SIG-M5 treated with dmso at 0.1 percent for 504 hours (cell line): Measurements from ENCODE around the gene ERVW-1.
A peak's percentile ranks its signal among the peaks of the same experiment; 100 is the strongest.
"Not testable (repeated sequence)": the region's sequence is repeated elsewhere in the genome, so short reads cannot be mapped to it uniquely, and the experiment has no call there.

ENCODE experiments used
- DNase-seq: peaks from one replicate; lab custom pipeline; 2025; ENCODE audit not compliant: unreplicated experiment; lab: John Stamatoyannopoulos, UW

The ERVW-1 gene

DNA sequence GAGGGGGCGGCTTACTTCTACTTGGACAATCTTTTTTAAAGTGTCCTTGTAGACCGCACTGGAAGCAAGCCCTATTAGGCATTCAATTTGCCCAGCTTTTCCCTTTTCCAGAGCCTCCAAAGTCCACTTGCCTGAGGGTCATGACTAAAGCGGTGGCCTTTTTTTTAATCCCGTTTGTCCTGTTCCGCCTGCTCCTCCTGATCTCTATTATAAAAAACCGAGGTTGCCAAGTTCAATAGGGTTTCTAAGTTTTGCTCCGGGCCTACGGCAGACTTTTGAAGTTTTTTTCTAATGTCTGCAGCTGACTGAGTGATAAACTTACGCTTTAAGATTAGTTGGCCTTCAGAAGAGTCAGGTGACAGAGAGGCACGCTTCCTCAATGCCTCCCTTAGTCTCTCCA lies 3.8 kb downstream of the ERVW-1 start:
- DNase-seq: not testable (repeated sequence)

DNA sequence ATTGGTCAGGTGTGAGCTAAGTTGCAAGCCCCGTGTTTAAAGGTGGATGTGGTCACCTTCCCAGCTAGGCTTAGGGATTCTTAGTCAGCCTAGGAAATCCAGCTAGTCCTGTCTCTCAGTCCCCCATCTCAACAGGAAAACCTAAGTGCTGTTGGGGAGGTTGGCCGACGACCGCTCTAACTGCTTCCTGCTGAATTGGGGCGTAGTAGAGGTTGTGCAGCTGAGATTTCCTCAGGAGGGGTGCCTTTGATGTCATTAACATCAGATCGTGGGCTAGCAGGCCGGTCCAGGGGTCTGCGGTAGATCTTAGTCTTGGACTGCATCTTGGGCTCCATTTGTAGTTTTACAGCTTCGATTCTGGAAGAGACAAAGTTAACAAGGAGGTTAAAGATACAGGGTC lies 9.2 kb downstream of the ERVW-1 start:
- DNase-seq: not testable (repeated sequence)

DNA sequence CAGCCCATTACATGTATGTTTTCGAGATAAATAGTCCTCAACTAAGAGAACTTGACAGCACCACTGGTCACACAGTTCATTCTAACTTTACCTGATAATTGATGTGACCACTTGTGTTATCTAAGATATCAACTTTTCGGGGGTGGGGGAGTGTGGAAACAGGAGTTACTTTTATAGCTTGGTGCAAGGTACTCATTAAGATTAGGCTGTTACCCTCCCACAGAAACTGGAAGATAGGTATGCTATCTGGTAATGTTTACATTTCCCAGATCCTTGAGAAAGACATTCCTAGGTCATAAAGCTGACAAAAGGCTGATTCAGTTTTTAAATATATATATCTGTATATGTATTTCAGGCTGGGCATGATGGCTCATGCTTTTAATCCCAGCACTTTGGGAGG lies 11.1 kb downstream of the ERVW-1 start:
- DNase-seq: no peak

DNA sequence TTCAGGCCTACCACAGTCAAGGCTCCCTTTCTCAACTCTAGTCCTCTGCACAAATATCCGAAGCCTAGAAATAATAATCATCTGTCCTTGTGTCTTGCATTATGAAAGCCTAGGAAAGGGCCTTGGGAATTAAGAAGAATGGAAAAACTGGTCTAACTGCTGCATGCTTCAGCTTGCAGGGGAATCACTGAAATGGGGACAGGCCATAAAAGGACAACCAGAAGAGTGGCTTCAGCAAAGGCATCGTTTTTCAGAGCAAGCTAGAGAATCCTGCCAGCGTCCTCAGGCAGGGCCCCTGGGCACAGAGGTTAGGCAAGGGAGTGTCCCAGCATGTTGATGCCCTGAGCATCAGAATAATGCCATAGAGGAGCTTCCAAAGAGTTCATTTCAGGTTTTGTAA lies 13.2 kb downstream of the ERVW-1 start:
- DNase-seq: peak; percentile 15

DNA sequence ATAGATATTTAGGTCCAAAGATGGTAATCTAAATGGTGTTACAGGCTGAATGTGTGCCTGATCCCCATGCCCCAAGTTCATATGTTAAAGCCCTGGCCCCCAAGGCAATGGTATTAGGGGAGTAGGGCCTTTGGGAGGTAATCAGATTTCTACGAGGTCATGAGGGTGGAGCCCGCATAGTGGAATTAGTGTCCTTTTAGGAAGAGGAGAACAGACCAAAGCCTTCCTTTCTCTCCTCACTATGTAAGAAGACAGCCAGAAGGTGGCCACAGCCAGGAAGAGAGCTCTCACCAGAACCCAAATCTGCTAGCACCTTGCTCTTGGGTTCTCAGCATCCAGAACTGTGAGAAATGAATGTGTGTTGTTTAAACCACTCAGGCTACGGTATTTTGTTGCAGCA lies 15.2 kb downstream of the ERVW-1 start:
- no peak for DNase-seq

DNA sequence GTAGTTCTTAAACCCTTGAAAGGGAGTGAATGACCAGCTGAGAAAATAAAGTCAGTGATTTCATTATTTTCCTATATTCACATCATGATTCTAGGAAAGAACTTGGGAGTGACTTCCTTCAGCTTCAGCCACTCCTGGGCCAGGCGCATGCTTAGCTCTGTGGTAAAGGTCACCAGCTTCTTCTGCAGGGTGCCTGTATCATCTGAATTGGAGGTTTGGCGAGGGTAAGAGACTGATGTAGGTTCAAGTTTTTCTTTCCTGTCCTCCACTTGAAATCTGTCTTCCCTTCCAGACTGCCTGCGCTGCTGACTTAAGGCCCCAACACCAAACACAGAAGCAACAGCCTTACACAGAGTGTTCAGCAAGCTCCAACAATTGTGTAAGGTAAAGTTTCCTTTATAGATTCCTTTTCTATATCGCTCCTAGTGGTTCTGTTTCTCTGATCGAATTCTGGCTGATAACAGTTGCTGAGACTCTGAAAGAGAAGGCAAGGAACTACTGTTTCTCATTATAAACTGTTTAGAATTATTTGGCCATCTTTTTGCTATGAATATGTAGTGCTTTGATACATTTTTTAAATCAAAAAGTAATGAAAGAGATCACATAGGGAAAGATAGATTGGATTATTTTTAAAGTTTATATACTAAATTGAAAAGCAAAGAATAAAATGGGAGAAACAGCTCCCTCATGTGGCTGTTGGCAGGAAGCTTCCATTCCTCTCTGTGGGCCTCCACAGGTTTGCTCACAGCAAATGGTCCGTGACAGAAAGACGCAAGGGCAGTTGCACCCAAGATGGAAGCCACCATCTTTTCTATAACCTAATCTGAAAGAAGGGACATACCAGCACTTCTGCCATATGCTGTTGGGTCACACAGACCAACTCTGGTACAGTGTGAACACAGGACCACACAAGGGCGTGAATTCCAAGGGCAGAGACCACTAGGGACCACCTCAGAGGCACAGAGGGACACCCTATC lies 16.4 kb downstream of the ERVW-1 start:
- DNase-seq: peak; percentile 29

DNA sequence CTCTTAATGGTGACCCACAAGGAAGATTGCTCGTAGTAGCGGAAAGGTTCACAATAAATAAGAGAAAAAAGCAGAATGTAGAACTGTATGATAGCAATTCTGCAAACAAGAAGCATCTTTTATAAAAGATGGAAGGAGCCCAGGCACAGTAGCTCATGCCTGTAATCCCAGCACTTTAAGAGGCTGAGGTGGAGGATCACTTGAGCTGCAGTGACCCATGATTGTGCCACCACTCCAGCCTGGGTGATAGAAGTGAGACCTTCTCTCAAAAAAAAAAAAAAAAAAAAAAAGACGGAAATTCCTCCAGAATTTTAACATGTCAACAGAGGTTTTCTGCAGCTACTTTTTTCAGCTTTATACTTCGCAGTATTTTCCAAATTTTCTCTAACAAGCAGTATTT lies 17.2 kb downstream of the ERVW-1 start:
- no peak for DNase-seq

DNA sequence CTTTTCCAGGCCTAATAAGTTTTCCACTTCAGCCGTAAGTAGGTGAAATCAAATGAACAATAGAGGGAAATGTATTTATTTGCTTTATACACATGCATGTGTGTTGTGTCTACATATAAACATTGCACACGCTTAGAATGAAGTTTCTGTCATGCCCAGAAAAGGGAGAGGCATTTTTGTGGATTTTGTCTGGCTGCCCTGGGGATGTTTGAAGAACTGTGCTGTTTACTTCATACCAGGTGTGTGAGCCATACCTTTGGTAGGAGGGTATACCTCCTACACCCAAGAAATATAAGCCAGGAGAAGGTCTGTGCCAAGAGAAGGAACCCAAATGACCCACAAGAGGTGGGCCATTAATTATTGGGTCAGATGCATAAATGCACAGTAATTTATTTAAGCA lies 17.6 kb downstream of the ERVW-1 start:
- no peak for DNase-seq

DNA sequence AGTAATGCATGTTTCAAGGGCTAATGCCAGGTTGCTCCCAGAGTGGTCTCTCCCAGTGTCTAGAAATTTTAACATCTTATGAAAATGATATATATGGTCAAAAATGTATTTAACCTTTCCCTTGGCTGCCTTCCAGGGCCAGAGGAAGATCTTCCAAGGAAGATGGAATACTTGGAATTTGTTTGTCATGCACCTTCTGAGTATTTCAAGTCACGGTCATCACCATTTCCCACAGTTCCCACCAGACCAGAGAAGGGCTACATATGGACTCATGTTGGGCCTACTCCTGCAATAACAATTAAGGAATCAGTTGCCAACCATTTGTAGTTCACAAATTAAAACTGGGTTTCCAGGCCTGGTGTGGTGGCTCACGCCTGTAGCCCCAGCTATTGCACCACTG lies 21.5 kb downstream of the ERVW-1 start:
- DNase-seq: no peak

DNA sequence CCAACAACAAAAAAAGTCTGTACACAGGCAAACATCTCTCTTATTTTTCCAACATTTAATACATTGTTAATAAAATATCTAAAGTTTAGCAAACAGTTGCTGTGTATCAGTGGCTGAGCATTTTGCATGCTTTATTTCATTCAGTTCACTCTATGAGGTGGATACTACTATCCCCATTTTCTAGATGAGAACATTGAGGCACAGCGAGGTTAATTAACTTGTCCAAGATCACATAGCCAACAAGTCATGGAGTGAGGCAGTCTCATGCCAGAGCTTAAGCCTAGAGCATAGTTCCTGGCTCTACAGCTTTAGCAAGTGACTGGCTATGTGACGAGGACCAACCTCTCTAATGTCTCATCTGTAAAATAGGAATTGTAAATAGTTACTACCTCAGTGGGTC lies 26.1 kb downstream of the ERVW-1 start:
- no peak for DNase-seq

DNA sequence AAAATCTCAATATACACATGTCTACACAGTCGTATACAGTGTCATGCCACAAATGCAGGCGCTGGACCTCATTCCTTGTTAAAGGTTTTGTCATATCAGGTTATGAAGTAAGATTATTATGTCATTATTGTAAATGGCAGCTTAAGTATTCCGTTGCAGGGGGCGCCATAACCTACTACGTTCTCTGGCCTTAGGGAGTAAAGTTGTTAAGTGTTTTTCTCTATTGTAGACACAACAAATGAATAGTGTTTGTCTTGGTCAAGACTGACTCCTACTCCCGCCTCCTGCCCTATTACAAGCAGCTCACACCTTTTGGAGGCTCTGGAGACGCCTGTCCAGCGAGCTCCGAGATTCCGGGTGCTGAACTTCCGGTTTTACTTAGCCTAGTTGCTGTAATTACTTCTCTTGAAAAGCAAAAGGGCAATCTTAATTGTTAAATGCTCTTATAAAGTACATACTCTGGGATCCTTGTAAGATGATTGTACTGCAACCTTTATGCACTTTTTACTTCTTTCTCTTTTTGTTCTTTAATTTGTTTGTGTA lies 29.5 kb downstream of the ERVW-1 start:
- DNase-seq: peak; percentile 69

DNA sequence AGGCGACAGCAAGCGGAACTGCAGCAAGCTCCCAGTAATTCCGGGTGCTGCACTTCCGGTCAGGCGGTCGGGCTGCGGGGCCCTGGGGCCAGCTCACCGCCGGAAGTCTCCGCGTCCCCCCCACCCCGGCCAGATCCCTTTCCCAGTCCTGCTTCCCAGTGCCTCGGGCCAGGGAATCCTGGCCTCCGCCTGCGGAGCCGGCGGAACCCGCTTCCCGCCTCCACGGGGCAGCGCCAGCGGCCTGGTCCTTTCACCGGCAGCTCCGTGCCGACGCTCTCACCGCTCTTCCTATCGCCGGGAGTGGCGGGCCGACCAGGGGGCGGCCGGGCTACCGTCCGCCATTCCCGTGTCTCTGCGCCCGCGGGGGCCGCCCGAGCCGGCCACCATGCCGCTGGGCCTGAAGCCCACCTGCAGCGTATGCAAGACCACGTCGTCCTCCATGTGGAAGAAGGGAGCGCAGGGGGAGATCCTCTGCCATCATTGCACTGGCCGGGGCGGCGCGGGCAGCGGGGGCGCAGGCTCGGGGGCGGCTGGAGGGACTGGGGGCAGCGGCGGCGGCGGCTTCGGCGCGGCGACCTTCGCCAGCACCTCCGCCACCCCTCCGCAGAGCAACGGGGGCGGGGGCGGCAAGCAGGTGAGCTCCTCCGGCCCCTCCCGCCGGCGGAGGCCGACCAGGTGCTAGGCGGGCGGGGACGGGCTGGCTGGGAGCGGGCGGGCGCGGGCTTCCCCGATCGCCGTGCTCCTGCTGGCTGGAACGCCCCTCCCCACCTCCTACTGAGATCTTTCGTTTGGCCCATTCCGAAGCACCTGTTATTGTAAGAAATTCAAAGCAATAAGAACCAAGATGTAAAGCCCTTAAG lies 30.2 kb downstream of the ERVW-1 start, which contains the start of gene GATAD1:
Gene GATAD1 (plus strand): TSS at position 138 of the 860 bp plus-strand sequence. CDS start 248 bp downstream, at position 386.
- DNase-seq: peak; percentile 92

DNA sequence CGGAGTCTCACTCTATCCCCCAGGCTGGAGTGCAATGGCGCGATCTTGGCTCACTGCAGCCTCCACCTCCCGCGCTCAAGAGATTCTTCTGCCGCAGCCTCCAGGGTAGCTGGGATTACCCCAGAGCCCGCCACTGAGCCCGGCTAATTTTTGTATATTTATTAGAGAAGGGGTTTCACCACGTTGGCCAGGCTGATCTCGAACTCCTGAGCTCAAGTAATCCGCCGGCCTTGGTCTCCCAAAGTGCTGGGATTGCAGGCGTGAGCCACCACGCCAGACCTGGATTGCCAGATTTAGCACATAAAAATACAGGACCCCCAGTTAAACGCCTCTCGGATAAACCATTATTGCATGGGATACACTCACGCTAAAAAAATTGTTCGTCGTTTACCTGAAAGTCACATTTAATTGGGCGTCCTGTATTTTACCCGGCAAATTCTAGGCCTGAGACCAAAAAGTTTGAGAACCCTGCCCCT lies 30.8 kb downstream of the ERVW-1 start:
- no peak for DNase-seq

DNA sequence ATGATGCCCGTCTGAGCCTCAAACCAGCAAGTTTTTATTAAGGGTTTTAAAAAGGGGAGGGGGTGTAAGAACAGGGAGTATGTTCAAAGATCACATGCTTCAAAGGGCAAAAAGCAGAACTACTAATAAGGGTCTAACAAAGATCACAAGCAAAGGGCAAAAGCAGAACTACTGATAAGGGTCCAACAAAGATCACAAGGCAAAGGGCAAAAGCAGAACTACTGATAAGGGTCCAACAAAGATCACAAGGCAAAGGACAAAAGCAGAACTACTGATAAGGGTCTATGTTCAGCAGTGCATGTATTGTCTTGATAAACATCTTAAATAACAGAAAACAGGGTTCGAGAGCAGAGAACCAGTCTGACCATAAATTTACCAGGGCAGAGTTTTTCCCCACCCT lies 35.0 kb downstream of the ERVW-1 start:
- DNase-seq: peak; percentile 8

DNA sequence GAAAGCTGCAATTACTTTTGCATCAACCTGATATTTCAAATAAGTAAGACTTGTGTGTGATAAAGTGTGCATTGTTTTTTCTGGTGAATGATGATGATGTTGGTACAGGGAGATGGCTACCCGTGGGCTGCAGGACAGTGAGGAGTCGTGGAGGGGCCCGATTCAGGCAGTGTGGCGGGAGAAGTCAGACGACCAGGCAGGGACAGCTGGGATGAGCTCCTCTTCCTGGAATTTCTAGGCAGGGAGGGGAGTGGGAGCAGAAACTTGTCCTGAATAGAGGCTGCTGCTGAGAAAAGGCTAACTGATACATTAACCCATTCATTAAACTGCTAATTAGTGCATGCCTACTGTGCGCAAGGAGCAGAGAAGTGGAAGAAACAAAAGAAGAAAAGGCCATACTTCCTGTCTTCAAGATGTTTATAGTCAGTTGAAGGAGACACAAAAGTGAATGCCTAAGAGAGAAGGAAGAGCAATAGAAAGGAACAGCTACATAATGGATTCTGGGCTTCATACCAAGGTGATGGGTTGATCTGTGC lies 39.7 kb downstream of the ERVW-1 start:
- no peak for DNase-seq

DNA sequence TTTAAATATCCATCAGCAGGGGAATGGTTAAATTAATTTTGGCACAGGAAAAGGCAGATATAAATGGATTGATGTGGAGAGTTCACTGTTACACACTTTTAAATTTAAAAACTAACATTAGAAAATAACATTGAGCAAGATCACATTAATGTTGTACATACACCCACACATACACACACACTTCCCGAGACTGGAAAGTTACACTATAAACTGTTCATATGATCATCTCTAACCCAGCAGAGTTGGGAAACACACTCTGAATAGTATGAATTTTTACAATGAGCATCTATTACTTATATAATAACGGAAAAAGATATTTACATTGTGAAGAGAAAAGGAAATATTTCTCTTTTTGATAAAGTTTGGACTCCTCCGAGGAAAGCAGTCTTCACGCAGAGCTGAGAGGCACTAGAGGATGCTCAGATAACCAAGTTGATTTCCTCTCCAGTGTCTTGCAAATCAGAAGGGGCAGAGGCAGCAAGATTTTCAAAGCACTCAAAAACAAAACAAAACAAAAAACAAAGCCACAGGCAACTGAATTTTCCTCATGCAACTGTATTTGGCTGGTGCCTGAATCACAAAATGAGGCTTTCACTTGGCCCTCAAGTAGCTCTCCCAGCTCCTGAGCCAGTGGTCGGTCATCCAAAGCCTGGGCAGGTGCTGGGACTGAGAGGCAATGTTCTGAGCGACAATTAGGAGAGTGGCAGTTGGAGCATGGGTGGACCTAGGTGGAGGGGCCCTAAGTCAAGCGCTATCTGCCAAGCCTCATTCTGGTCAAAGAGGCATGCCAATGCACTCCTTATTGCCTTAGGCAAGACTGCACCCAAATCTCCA lies 40.9 kb downstream of the ERVW-1 start:
- no peak for DNase-seq

DNA sequence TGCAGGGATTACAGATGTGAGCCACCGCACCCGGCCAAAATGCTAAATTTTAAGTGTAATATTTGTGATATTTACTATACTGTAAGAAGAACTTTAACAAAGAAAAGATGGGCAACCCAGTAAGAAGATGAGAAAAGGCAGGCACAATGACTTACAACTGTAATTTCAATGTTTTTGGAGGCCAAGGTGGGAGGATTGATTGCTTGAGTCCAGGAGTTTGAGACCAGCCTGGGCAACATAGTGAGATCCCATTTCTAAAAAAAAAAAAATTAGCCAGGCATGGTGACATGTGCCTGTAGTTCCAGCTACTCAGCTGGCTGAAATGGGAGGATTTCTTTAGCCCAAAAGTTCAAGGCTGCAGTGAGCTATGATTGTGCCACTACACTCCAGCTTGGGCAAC lies 42.2 kb downstream of the ERVW-1 start:
- no peak for DNase-seq

DNA sequence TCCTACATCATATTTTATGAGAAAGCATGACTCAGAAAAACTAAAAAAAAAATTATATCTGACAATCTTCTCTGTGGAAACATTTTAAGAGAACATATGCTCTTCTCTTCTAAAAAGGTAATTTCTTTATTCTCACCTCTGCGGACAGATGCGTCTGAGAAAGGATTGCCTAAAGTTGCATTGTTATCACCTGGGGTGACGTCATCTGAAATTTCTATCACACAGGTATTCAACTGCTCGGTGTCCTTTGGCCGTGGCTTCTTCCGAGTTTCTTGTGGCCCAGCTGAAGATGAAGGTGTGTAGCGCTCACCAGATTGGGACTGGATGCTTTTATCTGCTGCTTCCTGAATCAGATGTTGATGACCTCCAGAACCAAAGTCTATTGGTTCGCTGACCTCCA lies 44.7 kb downstream of the ERVW-1 start:
- no peak for DNase-seq

DNA sequence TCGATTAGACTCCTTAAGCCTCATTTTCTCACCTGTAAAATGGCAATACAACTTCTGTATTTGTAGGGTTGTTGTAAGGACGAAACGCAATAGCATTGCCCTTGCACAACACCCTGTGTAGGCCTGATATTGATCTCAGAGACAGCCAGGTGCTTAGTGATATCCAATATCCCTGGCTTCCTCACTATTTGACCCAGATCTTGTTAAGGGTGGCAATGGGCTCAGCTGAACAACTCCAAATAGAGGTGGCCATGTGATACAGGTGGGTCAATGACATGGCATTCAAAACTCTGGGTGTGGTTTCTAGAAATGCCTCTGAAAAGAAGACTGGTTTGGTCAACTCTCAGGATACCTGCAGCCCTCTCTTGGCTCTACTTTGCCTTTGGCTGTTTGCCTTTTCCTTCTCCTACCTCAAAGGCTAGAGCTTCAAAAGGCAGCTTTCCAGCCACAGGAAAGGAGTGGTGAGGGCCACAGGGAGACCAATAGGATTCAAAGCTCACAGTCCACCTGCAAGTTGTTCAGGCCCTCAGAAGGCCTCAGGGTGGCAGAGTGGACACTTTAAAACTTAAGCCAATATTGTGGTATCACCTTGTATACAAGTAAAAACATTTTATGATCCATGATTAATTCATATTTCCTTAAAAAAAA lies 45.3 kb downstream of the ERVW-1 start:
- peak; percentile 35 for DNase-seq

DNA sequence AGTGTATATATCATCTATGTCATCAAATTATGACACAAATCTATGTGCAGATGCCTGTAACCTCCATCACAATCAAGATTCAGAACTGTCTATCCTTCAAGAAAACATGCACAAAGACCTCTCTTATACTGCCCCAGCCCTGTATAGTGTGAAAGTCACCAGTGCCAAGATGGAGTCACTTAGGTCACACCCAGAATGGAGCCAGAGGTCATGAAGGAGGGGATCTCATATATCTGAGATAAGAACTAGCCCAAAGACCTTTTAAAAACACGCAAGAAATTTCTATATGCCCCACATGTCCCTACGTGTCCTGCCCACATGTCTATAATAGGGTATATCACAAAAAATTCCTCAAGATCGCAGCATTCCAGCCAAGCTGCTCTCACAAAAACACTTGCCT lies 50.6 kb downstream of the ERVW-1 start:
- no peak for DNase-seq
